GM12892 (cell line): ENCODE results near the gene TTC39B.

Experiments used
- POLR2A ChIP-seq: IDR thresholded peaks from 2 replicates; pipeline ENCODE4 v1.6.1; 2011; ENCODE audit warnings: low read depth, low read length, control low read depth
- POLR2AphosphoS5 ChIP-seq: IDR thresholded peaks from 2 replicates; pipeline ENCODE4 v1.6.1; 2011; ENCODE audit warnings: low read depth, low read length, control low read depth
- TAF1 ChIP-seq: IDR thresholded peaks from 2 replicates; pipeline ENCODE4 v1.6.1; 2011; ENCODE audit warnings: low read depth, mild to moderate bottlenecking, control low read depth, low read length, borderline replicate concordance

- TF ChIP-seq POLR2A (no peak), POLR2AphosphoS5 (no peak), TAF1 (no peak)
Observed at GRCh38 chr9:15294604-15295003, 12.4 kb downstream of the TTC39B start.
